MCF 10A (cell line): ENCODE data around the gene OR7G2. TPM values are rescaled to one million over a fixed set of nuclear protein-coding genes. Genes with fewer than 3 reads are reported as not detected.
"Not testable (repeated sequence)": the region's sequence is repeated elsewhere in the genome, so short reads cannot be mapped to it uniquely, and the experiment has no call there.

Source experiments
- BruUV-seq: library from RNA; stranded (reverse); fragments of 400-500 nt; replicated peaks from 2 replicates; lab custom pipeline; 2021; lab: Mats Ljungman, UMichigan
- CTCF ChIA-PET: fragments of 300-600 bp; sonication (Branson Sonifier 250); formaldehyde crosslinking; extraction: SDS; loops from one replicate; lab custom pipeline; 2021; ENCODE audit warnings: antibody characterized with exemption, inconsistent platforms; lab: Yijun Ruan, JAX
- POLR2A ChIA-PET: fragments of 300-600, 350-650 bp; sonication (Branson Sonifier 250); formaldehyde crosslinking; extraction: SDS; loops from one replicate; lab custom pipeline; 2020; ENCODE audit warnings: antibody characterized with exemption, inconsistent platforms; lab: Yijun Ruan, JAX
- DNase-seq: peaks from one replicate; pipeline ENCODE4 v3.0.0-alpha.2; 2018; ENCODE audit not compliant: unreplicated experiment
- H3K27ac Mint-ChIP-seq: one replicate; pipeline ENCODE4 v1.8.0; 2022; ENCODE audit warnings: mild to moderate bottlenecking, low read depth, mixed read lengths; ENCODE audit not compliant: unreplicated experiment
- H3K27me3 Mint-ChIP-seq: one replicate; pipeline ENCODE4 v1.8.0; 2022; ENCODE audit warnings: mixed read lengths; ENCODE audit not compliant: insufficient read depth, unreplicated experiment
- H3K36me3 Mint-ChIP-seq: one replicate; pipeline ENCODE4 v1.8.0; 2022; ENCODE audit warnings: mild to moderate bottlenecking, moderate library complexity, mixed read lengths; ENCODE audit not compliant: insufficient read depth, unreplicated experiment
- H3K4me1 Mint-ChIP-seq: one replicate; pipeline ENCODE4 v1.8.0; 2022; ENCODE audit warnings: mixed read lengths; ENCODE audit not compliant: insufficient read depth, unreplicated experiment
- H3K4me3 Mint-ChIP-seq: one replicate; pipeline ENCODE4 v1.8.0; 2022; ENCODE audit warnings: mild to moderate bottlenecking, moderate library complexity, mixed read lengths; ENCODE audit not compliant: unreplicated experiment
- H3K9me3 Mint-ChIP-seq: one replicate; pipeline ENCODE4 v1.8.0; 2022; ENCODE audit warnings: mixed read lengths; ENCODE audit not compliant: unreplicated experiment
- CTCF ChIP-seq: fragments of 200-600 bp; IDR thresholded peaks from one replicate; pipeline ENCODE4 v1.8.0; 2022; ENCODE audit warnings: antibody characterized with exemption, mild to moderate bottlenecking; ENCODE audit not compliant: unreplicated experiment
- intact Hi-C: fragments of 100-400 bp; cut with micrococcal nuclease; formaldehyde crosslinking; loops from 2 replicates; pipeline ENCODE4 v1.14.1; 2022
- total RNA-seq: library from RNA; stranded (reverse); gene quantifications from 2 replicates; pipeline ENCODE4 v1.2.3, GENCODE V29; 2022

The OR7G2 gene
- total RNA-seq, 1 experiment from 2014 or later = not detected

GRCh38 chr19:9057505-9058258 is 49.6 kb downstream of the OR7G2 start:
- H3K9me3 Mint-ChIP-seq = no peaks in the 10 kb centered on the region
- H3K4me1 Mint-ChIP-seq = peaks cover 10% of the 10 kb centered on the region
- no peak overlapping the region for H3K27ac Mint-ChIP-seq
- no peak for TF ChIP-seq CTCF
- H3K36me3 Mint-ChIP-seq = no peaks in the 10 kb centered on the region
- H3K4me3 Mint-ChIP-seq = no peak overlapping the region
- CTCF ChIA-PET = interaction anchor here (0.7 kb wide), 1 partner anchor 755 kb away, joined by 3 read pairs; no protein-coding TSS in a partner anchor
- H3K27me3 Mint-ChIP-seq = no peaks in the 10 kb centered on the region
- DNase-seq = no peak
- no TSS peak for BruUV-seq
- intact Hi-C loops = no loop called here
- POLR2A ChIA-PET = interaction anchor here (0.6 kb wide), 1 partner anchor 30 kb away, joined by 3 read pairs; no protein-coding TSS in a partner anchor

GRCh38 chr19:9056131-9056530 is 51.1 kb downstream of the OR7G2 start:
- not testable (repeated sequence) for H3K27me3 Mint-ChIP-seq

GRCh38 chr19:9054765-9055164 is 52.5 kb downstream of the OR7G2 start:
- no peak for TF ChIP-seq CTCF
- intact Hi-C loops = no loop called here
- H3K4me3 Mint-ChIP-seq = no peak overlapping the region
- peaks cover 10% of the 10 kb centered on the region for H3K4me1 Mint-ChIP-seq
- H3K27me3 Mint-ChIP-seq = no peaks in the 10 kb centered on the region
- peak overlapping the region; percentile 75 for H3K27ac Mint-ChIP-seq
- ChIA-PET CTCF (interaction anchor here (0.6 kb wide), 1 partner anchor 13 kb away, joined by 4 read pairs; no protein-coding TSS in a partner anchor), POLR2A (interaction anchor here (0.9 kb wide), 1 partner anchor 35 kb away, joined by 3 read pairs; no protein-coding TSS in a partner anchor)
- H3K36me3 Mint-ChIP-seq = no peaks in the 10 kb centered on the region
- H3K9me3 Mint-ChIP-seq = no peaks in the 10 kb centered on the region
- DNase-seq = peak; percentile 43
- no TSS peak for BruUV-seq

More at GRCh38 chr19:9056131-9056530, 51.1 kb downstream of the OR7G2 start:
- H3K27ac Mint-ChIP-seq, H3K9me3 Mint-ChIP-seq, H3K36me3 Mint-ChIP-seq, DNase-seq, BruUV-seq, intact Hi-C loops, H3K4me3 Mint-ChIP-seq, H3K4me1 Mint-ChIP-seq: not testable (repeated sequence)
- ChIA-PET CTCF (interaction anchor here (0.6 to 0.7 kb wide), 6 partner anchors 11 to 210 kb away, joined by 3 to 4 read pairs (median 3); no protein-coding TSS in a partner anchor), POLR2A (interaction anchor here (0.7 to 1.4 kb wide), 3 partner anchors 14 to 530 kb away, joined by 3 read pairs; no protein-coding TSS in a partner anchor)

- Mint-ChIP-seq H3K27me3 (no peaks in the 10 kb centered on the region), H3K27ac (no peak overlapping the region), H3K9me3 (no peaks in the 10 kb centered on the region), H3K36me3 (no peaks in the 10 kb centered on the region), H3K4me3 (no peak overlapping the region), H3K4me1 (peaks cover 7% of the 10 kb centered on the region)
- TF ChIP-seq CTCF = no peak
- no TSS peak for BruUV-seq
- intact Hi-C loops = no loop called here
- ChIA-PET CTCF (interaction anchor here (0.6 kb wide), 1 partner anchor 12 kb away, joined by 4 read pairs; no protein-coding TSS in a partner anchor), POLR2A (no interaction called here)
- DNase-seq = no peak
Measured at GRCh38 chr19:9054207-9054606, 53.1 kb downstream of the OR7G2 start.

- H3K27me3 Mint-ChIP-seq, H3K4me3 Mint-ChIP-seq, POLR2A ChIA-PET, intact Hi-C loops, H3K4me1 Mint-ChIP-seq, H3K9me3 Mint-ChIP-seq, H3K36me3 Mint-ChIP-seq, BruUV-seq, DNase-seq, H3K27ac Mint-ChIP-seq: not testable (repeated sequence)
- CTCF ChIA-PET = interaction anchor here (1.3 kb wide), 1 partner anchor 399 kb away, joined by 8 read pairs; no protein-coding TSS in a partner anchor
Measured at GRCh38 chr19:9053674-9054073, 53.6 kb downstream of the OR7G2 start.
